ENCODE measurements around the gene AHNAK. TPM values are rescaled to one million over a fixed set of nuclear protein-coding genes. Genes with fewer than 3 reads are reported as not detected.
"Not testable (repeated sequence)": the region's sequence is repeated elsewhere in the genome, so short reads cannot be mapped to it uniquely, and the experiment has no call there.

Gene AHNAK
- total RNA-seq, 1 donor from 2014 or later, result 296 TPM

DNA sequence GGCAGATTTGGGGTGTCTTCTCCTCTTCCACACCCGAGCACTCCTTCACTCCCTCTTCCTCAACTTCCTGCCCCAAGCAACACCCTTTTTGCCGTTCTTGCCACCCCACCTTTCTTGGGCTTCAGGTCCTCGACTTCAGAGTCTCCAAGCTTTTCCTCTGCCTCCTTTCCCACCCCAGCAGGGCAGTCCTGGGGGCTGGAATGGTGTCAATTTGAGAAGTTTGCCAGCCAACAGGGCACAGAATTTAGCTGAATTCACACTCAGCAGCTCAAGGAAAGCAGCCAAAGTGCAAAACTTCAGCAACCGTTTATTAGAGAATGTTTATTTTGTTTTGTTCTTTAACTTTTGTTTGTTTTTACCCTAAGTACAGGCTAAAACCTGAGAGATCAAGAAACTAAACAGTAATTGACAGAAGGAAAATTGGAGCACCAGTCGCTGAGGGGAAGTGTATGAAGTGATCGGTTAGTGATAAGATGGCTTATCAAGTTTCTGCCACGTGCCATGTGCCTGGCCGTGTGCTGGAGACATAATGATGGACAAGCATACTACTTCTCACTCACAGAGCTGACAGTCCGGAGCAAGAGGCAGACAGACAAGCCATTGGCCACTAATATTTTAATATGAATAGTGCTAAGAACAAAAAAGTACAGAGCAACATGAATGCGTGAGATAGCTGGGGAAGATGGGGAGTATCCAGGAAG is 44.4 kb downstream of the AHNAK start:
- H3K4me3 ChIP-seq (ENCODE audit: low read depth, low read length), result no peak overlapping the region
- no peak for TF ChIP-seq CTCF (conservative IDR thresholded peaks at IDR 0.05; ENCODE audit: low read depth, low read length)
- no peak for DNase-seq (ENCODE audit: low read depth)

GRCh38 chr11:62501432-62501891 is 45.1 kb downstream of the AHNAK start:
- no peak for TF ChIP-seq CTCF (conservative IDR thresholded peaks at IDR 0.05; ENCODE audit: low read depth, low read length)
- no peak overlapping the region for H3K4me3 ChIP-seq (ENCODE audit: low read depth, low read length)
- no peak for DNase-seq (ENCODE audit: low read depth)

DNA sequence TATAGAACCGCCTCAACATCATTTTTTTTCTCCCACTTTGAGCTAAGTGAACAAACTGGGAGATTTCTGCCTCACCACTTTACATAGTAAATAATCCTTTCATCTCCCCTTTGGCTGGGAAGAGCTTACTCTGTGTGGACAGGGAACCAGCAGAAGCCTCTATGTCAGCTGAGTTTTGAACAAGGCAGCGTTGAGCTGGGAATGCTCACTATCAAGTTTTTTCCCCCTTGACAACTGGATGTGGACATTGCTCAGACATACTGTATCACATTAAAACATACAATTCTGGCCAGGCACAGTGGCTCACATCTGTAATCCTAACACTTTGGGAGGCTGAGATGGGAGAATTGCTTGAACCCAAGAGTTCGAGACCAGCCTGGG is 46.0 kb downstream of the AHNAK start:
- no peak for DNase-seq (ENCODE audit: low read depth)
- TF ChIP-seq CTCF (conservative IDR thresholded peaks at IDR 0.05; ENCODE audit: low read depth, low read length), result no peak
- no peak overlapping the region for H3K4me3 ChIP-seq (ENCODE audit: low read depth, low read length)

- no peak for DNase-seq (ENCODE audit: low read depth)
- no peak for TF ChIP-seq CTCF (conservative IDR thresholded peaks at IDR 0.05; ENCODE audit: low read depth, low read length)
- H3K4me3 ChIP-seq (ENCODE audit: low read depth, low read length), result no peak overlapping the region
Measured at GRCh38 chr11:62499944-62500649, 46.5 kb downstream of the AHNAK start.

DNA sequence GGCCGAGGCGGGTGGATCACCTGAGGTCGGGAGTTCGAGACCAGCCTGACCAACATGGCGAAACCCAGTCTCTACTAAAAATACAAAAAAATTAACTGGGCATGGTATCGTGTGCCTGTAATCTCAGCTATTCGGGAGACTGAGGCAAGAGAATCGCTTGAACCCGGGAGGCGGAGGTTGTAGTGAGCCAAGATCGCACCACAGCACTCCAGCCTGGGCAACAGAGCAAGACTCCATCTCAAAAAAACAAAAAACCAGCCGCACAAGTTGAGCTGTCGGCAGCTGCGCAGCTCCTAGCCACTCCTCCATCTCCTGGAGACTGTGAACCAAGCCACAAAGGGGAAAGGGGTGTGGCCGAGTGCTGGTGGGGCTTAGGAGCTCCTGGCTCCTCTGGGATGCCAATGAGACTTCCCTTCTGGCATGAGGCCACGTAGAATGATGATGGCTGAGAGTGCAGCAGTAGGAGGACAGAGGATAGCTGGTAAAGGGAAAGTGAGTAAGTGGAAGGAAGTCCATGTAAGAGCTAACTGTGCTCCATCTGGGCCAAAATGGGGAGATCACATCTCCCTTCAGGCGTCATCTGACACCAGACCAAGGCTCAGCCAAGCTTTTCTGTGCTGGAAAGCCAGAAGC is 47.2 kb downstream of the AHNAK start:
- not testable (repeated sequence) for H3K4me3 ChIP-seq (ENCODE audit: low read depth, low read length); DNase-seq (ENCODE audit: low read depth)

- no peak overlapping the region for H3K4me3 ChIP-seq (ENCODE audit: low read depth, low read length)
- DNase-seq (ENCODE audit: low read depth), result no peak
- TF ChIP-seq CTCF (conservative IDR thresholded peaks at IDR 0.05; ENCODE audit: low read depth, low read length), result no peak
Measured at GRCh38 chr11:62498492-62499286, 47.9 kb downstream of the AHNAK start.

GRCh38 chr11:62498031-62498430 is 48.6 kb downstream of the AHNAK start:
- H3K4me3 ChIP-seq (ENCODE audit: low read depth, low read length), result no peak overlapping the region
- TF ChIP-seq CTCF (conservative IDR thresholded peaks at IDR 0.05; ENCODE audit: low read depth, low read length), result no peak
- DNase-seq (ENCODE audit: low read depth), result no peak
